HG02885 (cell line): ENCODE measurements around the gene METTL2B.

Source experiments
- ATAC-seq: cut with Tn5 transposase; IDR thresholded peaks from one replicate; pipeline ENCODE4 v1.9.1; 2021; ENCODE audit warnings: mild to moderate bottlenecking; ENCODE audit not compliant: unreplicated experiment, poor library complexity

Gene METTL2B

GRCh38 chr7:128476402-128477335 is at the start of gene METTL2B:
TSS of gene METTL2B (plus strand) at chr7:128476748. CDS start at chr7:128476766, 18 bp downstream.
- peak; percentile 94 for ATAC-seq

- ATAC-seq, result no peak
These were observed 49.2 kb upstream of the METTL2B start for GRCh38 chr7:128427289-128427891.

- ATAC-seq, result no peak
These were observed 46.3 kb upstream of the METTL2B start for GRCh38 chr7:128430207-128430606.

- ATAC-seq, result no peak
These were observed 45.3 kb upstream of the METTL2B start for GRCh38 chr7:128431221-128431620.

GRCh38 chr7:128431754-128432153 is 44.8 kb upstream of the METTL2B start:
- no peak for ATAC-seq

- no peak for ATAC-seq
These were observed 41.9 kb upstream of the METTL2B start for GRCh38 chr7:128434413-128435326.

GRCh38 chr7:128435327-128435686 is 41.2 kb upstream of the METTL2B start:
- no peak for ATAC-seq

- peak; percentile 55 for ATAC-seq
These were observed 38.9 kb upstream of the METTL2B start for GRCh38 chr7:128437426-128438332.

GRCh38 chr7:128442356-128442755 is 34.2 kb upstream of the METTL2B start:
- ATAC-seq, result no peak

GRCh38 chr7:128443831-128444600 is 32.5 kb upstream of the METTL2B start:
- ATAC-seq, result no peak

- ATAC-seq, result no peak
These were observed 30.2 kb upstream of the METTL2B start for GRCh38 chr7:128446306-128446705.

- ATAC-seq, result no peak
These were observed 28.5 kb upstream of the METTL2B start for GRCh38 chr7:128447941-128448564.

GRCh38 chr7:128448751-128449302 is 27.7 kb upstream of the METTL2B start:
- ATAC-seq, result no peak

GRCh38 chr7:128450409-128450808 is 26.1 kb upstream of the METTL2B start:
- ATAC-seq, result no peak

GRCh38 chr7:128450913-128451312 is 25.6 kb upstream of the METTL2B start:
- ATAC-seq, result no peak

GRCh38 chr7:128452552-128452951 is 24.0 kb upstream of the METTL2B start:
- ATAC-seq, result no peak

GRCh38 chr7:128453836-128454804 is 22.4 kb upstream of the METTL2B start:
- ATAC-seq, result no peak
